Measurements from ENCODE around the gene CPNE7.

Gene CPNE7

GRCh38 chr16:89607937-89608740 lies 32.6 kb downstream of the CPNE7 start:
- Mint-ChIP-seq H3K4me1 (peaks cover under 1% of the 10 kb centered on the region), H3K27me3 (no peaks in the 10 kb centered on the region)
- no peak for ATAC-seq

GRCh38 chr16:89610108-89610453 lies 34.5 kb downstream of the CPNE7 start:
- Mint-ChIP-seq H3K4me1 (no peaks in the 10 kb centered on the region), H3K4me3 (no peak overlapping the region), H3K36me3 (ENCODE audit: low read depth) (no peaks in the 10 kb centered on the region), H3K27me3 (no peaks in the 10 kb centered on the region), H3K9me3 (no peaks in the 10 kb centered on the region), H3K27ac (no peak overlapping the region)
- DNase-seq (no peak), ATAC-seq (no peak)

More at GRCh38 chr16:89607937-89608740, 32.6 kb downstream of the CPNE7 start:
- DNase-seq: no peak
- H3K27ac Mint-ChIP-seq: no peak overlapping the region
- no peak overlapping the region for H3K4me3 Mint-ChIP-seq
- no peaks in the 10 kb centered on the region for H3K36me3 Mint-ChIP-seq (ENCODE audit: low read depth)
- no peaks in the 10 kb centered on the region for H3K9me3 Mint-ChIP-seq

DNA sequence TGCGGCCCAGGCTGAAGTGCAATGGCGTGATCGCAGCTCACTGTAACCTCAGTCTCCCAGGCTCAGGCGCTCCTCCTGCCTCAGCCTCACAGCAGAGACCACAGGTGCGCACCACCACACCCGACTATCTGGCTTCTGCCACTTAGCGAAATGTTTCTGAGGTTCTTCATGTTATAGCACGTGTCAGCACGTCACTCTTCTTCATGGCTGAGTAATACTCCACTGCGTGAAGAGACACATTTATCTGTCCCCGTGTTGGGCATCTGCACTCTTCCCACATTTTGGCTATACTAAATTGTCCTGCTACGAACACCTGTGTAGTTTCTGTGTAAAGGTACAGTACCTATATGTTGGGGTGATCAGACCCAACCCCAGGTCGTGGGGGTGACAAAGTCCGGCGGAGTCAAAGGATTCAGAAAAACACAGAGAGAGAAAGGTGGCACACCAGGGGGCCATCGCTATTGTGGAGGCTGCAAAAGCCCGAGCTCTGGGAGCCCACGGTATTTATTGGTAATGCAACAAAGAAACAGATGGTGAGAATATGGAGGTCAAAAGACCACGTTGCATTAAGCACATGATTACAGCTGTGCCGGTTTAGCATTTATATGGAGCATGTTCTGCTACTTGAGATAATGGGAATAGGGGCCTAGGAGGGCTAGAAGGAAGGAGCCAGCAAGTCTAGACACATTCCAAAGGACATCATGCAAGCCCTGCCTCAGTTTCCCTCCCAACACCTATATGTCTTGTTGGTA lies 37.0 kb downstream of the CPNE7 start:
- Mint-ChIP-seq H3K9me3 (no peaks in the 10 kb centered on the region), H3K36me3 (ENCODE audit: low read depth) (no peaks in the 10 kb centered on the region), H3K27ac (no peak overlapping the region), H3K4me3 (no peak overlapping the region), H3K4me1 (peaks cover 11% of the 10 kb centered on the region), H3K27me3 (peaks cover 2% of the 10 kb centered on the region)
- ATAC-seq: no peak
- no peak for DNase-seq

DNA sequence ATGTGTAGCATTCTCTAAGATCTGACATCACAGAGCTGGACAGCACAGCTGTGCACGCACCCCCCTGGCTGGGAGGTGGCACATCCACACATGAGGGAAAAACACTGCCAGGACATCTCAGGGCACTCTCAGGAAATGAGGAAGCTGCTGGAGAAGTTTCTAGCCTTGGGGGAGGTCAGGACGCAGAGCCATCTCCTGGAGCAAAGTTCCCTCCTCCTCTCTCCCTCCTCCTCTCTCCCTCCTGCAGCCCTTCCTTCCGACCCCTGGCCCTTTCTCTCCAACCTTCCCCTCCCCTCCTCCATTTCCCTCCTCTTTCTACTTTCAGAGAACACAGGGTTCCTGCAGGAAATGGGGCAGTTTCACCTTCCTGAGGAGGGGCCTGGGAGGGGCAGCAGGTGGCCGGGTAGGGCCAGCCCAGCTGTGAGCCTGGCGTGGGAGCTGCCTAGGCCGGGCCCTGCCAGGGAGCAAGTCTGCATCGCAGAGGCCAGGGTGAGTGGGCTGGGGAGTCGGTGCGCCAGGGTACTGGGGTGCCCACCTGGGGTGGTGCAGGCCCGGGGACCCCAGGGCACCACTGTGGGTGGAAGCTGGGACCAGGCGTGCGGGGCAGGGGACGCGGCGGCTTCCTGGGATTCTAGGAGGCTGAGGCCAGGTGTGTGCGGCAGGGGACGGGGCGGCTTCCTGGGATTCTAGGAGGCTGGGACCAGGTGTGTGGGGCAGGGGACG lies 37.8 kb downstream of the CPNE7 start, which contains the start of gene DPEP1:
TSS of gene DPEP1 (plus strand) at position 412 of the 723 bp plus-strand sequence. CDS start 16,769 bp downstream, outside the sequence.
- Mint-ChIP-seq H3K27ac (no peak within 1 kb of the TSS), H3K4me3 (no peak within 1 kb of the TSS), H3K36me3 (ENCODE audit: low read depth) (no peaks in the 10 kb centered on the region), H3K27me3 (peaks cover 2% of the 10 kb centered on the region), H3K4me1 (peaks cover 11% of the 10 kb centered on the region), H3K9me3 (no peaks in the 10 kb centered on the region)
- DNase-seq (no peak), ATAC-seq (no peak)

- H3K4me1 Mint-ChIP-seq: peaks cover 11% of the 10 kb centered on the region
- peaks cover 2% of the 10 kb centered on the region for H3K27me3 Mint-ChIP-seq
- H3K9me3 Mint-ChIP-seq: no peaks in the 10 kb centered on the region
- ATAC-seq: no peak
- no peaks in the 10 kb centered on the region for H3K36me3 Mint-ChIP-seq (ENCODE audit: low read depth)
- no peak overlapping the region for H3K27ac Mint-ChIP-seq
- no peak for DNase-seq
- H3K4me3 Mint-ChIP-seq: no peak overlapping the region
Observed at GRCh38 chr16:89613954-89614459, 38.4 kb downstream of the CPNE7 start.

DNA sequence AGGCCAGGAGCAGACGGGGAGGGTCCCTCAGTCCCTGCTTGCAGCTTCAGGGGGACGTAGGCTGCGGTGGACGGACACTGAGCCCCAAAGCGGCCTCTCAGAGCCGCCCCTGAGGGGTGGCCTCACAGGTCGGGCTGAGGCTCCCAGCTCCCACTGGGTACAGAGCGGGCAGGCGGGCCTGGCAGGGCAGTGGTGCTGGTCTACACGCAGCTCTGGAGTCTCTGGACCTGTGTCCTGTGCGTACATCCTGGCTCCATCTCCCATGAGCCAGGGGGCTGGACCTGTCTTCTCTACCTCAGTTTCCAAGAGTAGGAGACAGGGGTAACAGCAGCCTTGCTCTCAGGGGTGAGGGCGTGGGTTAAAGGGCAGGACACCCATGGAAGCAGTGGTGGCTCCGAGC lies 39.6 kb downstream of the CPNE7 start:
- H3K9me3 Mint-ChIP-seq: no peaks in the 10 kb centered on the region
- no peak overlapping the region for H3K27ac Mint-ChIP-seq
- no peak for ATAC-seq
- H3K4me1 Mint-ChIP-seq: peaks cover 11% of the 10 kb centered on the region
- peaks cover 2% of the 10 kb centered on the region for H3K27me3 Mint-ChIP-seq
- no peaks in the 10 kb centered on the region for H3K36me3 Mint-ChIP-seq (ENCODE audit: low read depth)
- DNase-seq: no peak
- no peak overlapping the region for H3K4me3 Mint-ChIP-seq

- H3K9me3 Mint-ChIP-seq: no peaks in the 10 kb centered on the region
- no peak overlapping the region for H3K4me3 Mint-ChIP-seq
- H3K27ac Mint-ChIP-seq: no peak overlapping the region
- ATAC-seq (no peak), DNase-seq (peak; percentile 51)
- no peaks in the 10 kb centered on the region for H3K36me3 Mint-ChIP-seq (ENCODE audit: low read depth)
- H3K4me1 Mint-ChIP-seq: peaks cover 11% of the 10 kb centered on the region
- H3K27me3 Mint-ChIP-seq: peaks cover 2% of the 10 kb centered on the region
Observed at GRCh38 chr16:89615596-89616090, 40.1 kb downstream of the CPNE7 start.

DNA sequence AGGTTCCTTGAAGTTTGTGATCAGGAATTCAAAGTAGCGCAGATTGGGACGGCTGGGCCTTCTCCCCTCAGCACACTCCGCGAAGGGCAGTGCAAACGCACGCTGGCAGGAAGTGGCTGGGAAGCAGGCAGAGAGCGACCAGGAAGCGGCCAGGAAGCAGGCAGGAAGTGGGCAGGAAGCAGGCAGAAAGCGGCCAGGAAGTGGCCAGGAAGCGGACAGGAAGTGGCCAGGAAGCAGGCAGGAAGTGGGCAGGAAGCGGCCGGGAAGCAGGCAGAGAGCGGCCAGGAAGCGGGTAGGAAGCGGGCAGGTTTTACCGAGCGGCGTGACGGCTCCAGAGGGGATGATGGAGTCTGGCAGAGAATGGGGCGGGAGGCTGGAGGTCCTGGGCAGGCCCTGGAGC lies 41.1 kb downstream of the CPNE7 start:
- ATAC-seq: no peak
- peak overlapping the region; percentile 76 for H3K27ac Mint-ChIP-seq

GRCh38 chr16:89617036-89617435 lies 41.5 kb downstream of the CPNE7 start:
- Mint-ChIP-seq H3K27me3 (peaks cover 2% of the 10 kb centered on the region), H3K27ac (no peak overlapping the region), H3K4me1 (peaks cover 11% of the 10 kb centered on the region), H3K9me3 (no peaks in the 10 kb centered on the region), H3K36me3 (ENCODE audit: low read depth) (no peaks in the 10 kb centered on the region), H3K4me3 (peak overlapping the region; percentile 55)
- ATAC-seq (no peak), DNase-seq (no peak)

More for the DNA sequence above, 41.1 kb downstream of the CPNE7 start:
- H3K4me1 Mint-ChIP-seq: peaks cover 11% of the 10 kb centered on the region
- H3K4me3 Mint-ChIP-seq: peak overlapping the region; percentile 55
- no peaks in the 10 kb centered on the region for H3K9me3 Mint-ChIP-seq
- no peaks in the 10 kb centered on the region for H3K36me3 Mint-ChIP-seq (ENCODE audit: low read depth)
- peaks cover 2% of the 10 kb centered on the region for H3K27me3 Mint-ChIP-seq
- peak; percentile 19 for DNase-seq

- Mint-ChIP-seq H3K9me3 (no peaks in the 10 kb centered on the region), H3K27me3 (peaks cover 7% of the 10 kb centered on the region), H3K4me1 (peaks cover 11% of the 10 kb centered on the region), H3K27ac (no peak overlapping the region), H3K36me3 (ENCODE audit: low read depth) (no peaks in the 10 kb centered on the region), H3K4me3 (no peak overlapping the region)
- no peak for DNase-seq
- ATAC-seq: no peak
Observed at GRCh38 chr16:89618109-89618998, 42.8 kb downstream of the CPNE7 start.

DNA sequence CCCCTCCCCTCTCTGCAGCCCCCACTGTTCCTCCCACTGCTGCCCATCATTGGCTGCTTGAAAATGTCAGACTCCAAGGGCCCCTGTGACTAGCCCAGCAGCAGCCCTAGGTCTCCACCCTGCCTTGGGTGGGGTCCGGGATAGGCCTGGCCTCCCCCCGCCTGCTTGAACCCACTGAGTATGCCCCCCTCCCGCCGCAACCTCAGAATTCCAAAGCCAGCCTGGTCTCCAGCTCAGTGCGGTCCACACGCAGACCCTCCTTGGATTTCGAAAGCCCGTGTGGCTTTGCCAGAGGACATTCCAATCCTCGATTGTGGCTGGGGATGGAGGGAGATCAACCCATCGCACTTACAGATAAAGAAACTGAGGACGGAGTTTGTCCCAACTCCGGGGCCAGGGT lies 44.3 kb downstream of the CPNE7 start:
- Mint-ChIP-seq H3K36me3 (ENCODE audit: low read depth) (no peaks in the 10 kb centered on the region), H3K4me3 (no peak overlapping the region), H3K27me3 (peaks cover 17% of the 10 kb centered on the region), H3K4me1 (peaks cover 11% of the 10 kb centered on the region), H3K27ac (no peak overlapping the region), H3K9me3 (no peaks in the 10 kb centered on the region)
- DNase-seq: no peak
- no peak for ATAC-seq

DNA sequence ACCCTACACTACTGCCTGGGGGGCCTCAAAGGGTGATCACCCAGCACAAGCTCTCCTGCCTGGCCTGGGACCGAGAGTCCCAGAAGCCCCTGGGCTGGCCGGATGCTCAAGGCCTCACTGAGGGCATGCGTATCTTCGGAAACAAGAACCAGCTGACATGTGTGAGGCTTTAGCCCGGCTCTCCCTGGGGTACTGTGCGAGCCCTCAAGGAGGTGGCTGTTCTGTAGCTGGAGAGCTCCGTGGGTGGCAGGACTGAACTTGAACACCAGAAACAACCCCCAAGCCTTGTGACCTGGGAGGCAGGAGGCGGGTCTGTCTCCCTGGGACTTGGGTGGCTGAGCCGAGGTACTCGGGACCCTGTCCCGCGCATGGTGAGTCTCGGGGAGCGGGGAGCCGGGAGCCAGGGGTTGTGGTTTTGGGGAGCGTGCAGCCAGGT lies 44.9 kb downstream of the CPNE7 start:
- Mint-ChIP-seq H3K4me3 (no peak overlapping the region), H3K36me3 (ENCODE audit: low read depth) (no peaks in the 10 kb centered on the region), H3K27me3 (peaks cover 18% of the 10 kb centered on the region), H3K27ac (no peak overlapping the region), H3K4me1 (peaks cover 11% of the 10 kb centered on the region), H3K9me3 (no peaks in the 10 kb centered on the region)
- ATAC-seq: no peak
- DNase-seq: no peak

GRCh38 chr16:89621136-89621697 lies 45.7 kb downstream of the CPNE7 start:
- Mint-ChIP-seq H3K4me3 (no peak overlapping the region), H3K9me3 (no peaks in the 10 kb centered on the region), H3K4me1 (peaks cover 9% of the 10 kb centered on the region), H3K36me3 (ENCODE audit: low read depth) (no peaks in the 10 kb centered on the region), H3K27me3 (peaks cover 19% of the 10 kb centered on the region), H3K27ac (no peak overlapping the region)
- DNase-seq (no peak), ATAC-seq (no peak)
